Cardiac fibroblast (primary cell): ENCODE measurements around the gene PROZ.

Experiments
- DNase-seq, 2 donors: peaks; one replicate each; pipeline versions ENCODE4 v3.0.0 to v3.0.0-alpha.2; 2010; ENCODE audit warnings: low read depth in 2 of 2
- H3K4me3 ChIP-seq, 2 donors: replicated peaks in 1 of 2; 1 replicate in 1 of 2; 2 replicates in 1 of 2; pipeline ENCODE4 v1.5.1; 2011; ENCODE audit warnings: low read depth in 2 of 2, low read length in 2 of 2, mild to moderate bottlenecking in 2 of 2, moderate library complexity in 1 of 2
- CTCF ChIP-seq: IDR thresholded peaks from one replicate; pipeline ENCODE4 v1.5.1; 2011; ENCODE audit warnings: low read depth, mild to moderate bottlenecking, low read length, inconsistent platforms

Gene PROZ

GRCh38 chr13:113182046-113182445, 23.6 kb downstream of the PROZ start:
- peak in 1 of 2 donors; percentile 21 for DNase-seq
- no peak overlapping the region for H3K4me3 ChIP-seq
- TF ChIP-seq CTCF: no peak

- DNase-seq: peak in 1 of 2 donors; percentile 52
- TF ChIP-seq CTCF: no peak
- H3K4me3 ChIP-seq: no peak overlapping the region
Observed at GRCh38 chr13:113183450-113184129, 25.1 kb downstream of the PROZ start.

- DNase-seq: no peak
- no peak for TF ChIP-seq CTCF
- no peak overlapping the region for H3K4me3 ChIP-seq
Observed at GRCh38 chr13:113184568-113185440, 26.4 kb downstream of the PROZ start.

- no peak for TF ChIP-seq CTCF
- H3K4me3 ChIP-seq: no peak overlapping the region
- no peak for DNase-seq
Observed at GRCh38 chr13:113186061-113186900, 27.8 kb downstream of the PROZ start.

- peak; percentile 99 to 100 for DNase-seq
- no peak for TF ChIP-seq CTCF
- H3K4me3 ChIP-seq: peak overlapping the region in 1 of 2 donors; percentile 33
Observed at GRCh38 chr13:113187263-113187669, 28.8 kb downstream of the PROZ start.

- H3K4me3 ChIP-seq: no peak overlapping the region
- no peak for TF ChIP-seq CTCF
- no peak for DNase-seq
Observed at GRCh38 chr13:113187883-113188665, 29.6 kb downstream of the PROZ start.
